SK-N-SH (cell line): Measurements from ENCODE around the gene TAC4. TPM values are rescaled to one million over a fixed set of nuclear protein-coding genes. Genes with fewer than 3 reads are reported as not detected.

Source experiments
- CTCF ChIA-PET: fragments of 300-600, 350-600 bp; formaldehyde crosslinking; extraction: SDS; loops from one replicate; lab custom pipeline; 2021; lab: Yijun Ruan, JAX
- POLR2A ChIA-PET: fragments of 350-600 bp; sonication (Branson Sonifier 250); formaldehyde crosslinking; extraction: SDS; loops from one replicate; lab custom pipeline; 2020; ENCODE audit warnings: antibody characterized with exemption, inconsistent platforms; lab: Yijun Ruan, JAX
- DNase-seq: peaks from one replicate; pipeline ENCODE4 v3.0.0; 2012
- H2AFZ ChIP-seq: fragments of 200-600 bp; sonication (generic); 2 replicates; pipeline ENCODE4 v1.8.1; 2016; ENCODE audit warnings: antibody characterized with exemption, mild to moderate bottlenecking, low read depth
- H3F3A ChIP-seq: fragments of 200-600 bp; sonication (generic); replicated peaks from 2 replicates; pipeline ENCODE3; 2016; ENCODE audit warnings: antibody characterized with exemption, mild to moderate bottlenecking; ENCODE audit not compliant: insufficient read depth
- H3K27ac ChIP-seq, 2 experiments: fragments of 200-500 bp in 1 of 2; fragments of 200-600 bp in 1 of 2; sonication (Bioruptor generic) in 1 of 2; sonication (generic), shearing (Covaris generic) in 1 of 2; 2 replicates each; pipeline versions ENCODE4 v1.5.1 to v1.6.1; 2014 to 2016; ENCODE audit warnings: low read depth in 2 of 2, inconsistent platforms in 1 of 2, low read length in 1 of 2, mild to moderate bottlenecking in 1 of 2, mixed read lengths in 1 of 2
- H3K27me3 ChIP-seq: fragments of 200-600 bp; sonication (generic), shearing (Covaris generic); 2 replicates; pipeline ENCODE4 v1.6.1; 2016; ENCODE audit warnings: mixed run types; ENCODE audit not compliant: insufficient read depth
- H3K36me3 ChIP-seq, 2 experiments: fragments of 200-500 bp in 1 of 2; fragments of 200-600 bp in 1 of 2; sonication (Bioruptor generic) in 1 of 2; sonication (generic) in 1 of 2; replicated peaks in 1 of 2; 2 replicates each; pipeline versions ENCODE3 to v1.5.1; 2014 to 2016; ENCODE audit warnings: low read length in 1 of 2, mild to moderate bottlenecking in 1 of 2; ENCODE audit not compliant: insufficient read depth in 2 of 2, control insufficient read depth in 1 of 2
- H3K4me1 ChIP-seq, 2 experiments: fragments of 200-500 bp in 1 of 2; fragments of 200-600 bp in 1 of 2; sonication (Bioruptor generic) in 1 of 2; sonication (generic), shearing (Covaris generic) in 1 of 2; 2 replicates each; pipeline versions ENCODE4 v1.5.1 to v1.6.1; 2014 to 2016; ENCODE audit warnings: low read depth in 1 of 2, low read length in 1 of 2, mixed run types in 1 of 2; ENCODE audit not compliant: insufficient read depth in 2 of 2, control insufficient read depth in 1 of 2
- H3K4me2 ChIP-seq: fragments of 200-600 bp; sonication (generic), shearing (Covaris generic); 2 replicates; pipeline ENCODE4 v1.6.1; 2017; ENCODE audit warnings: mixed run types
- H3K4me3 ChIP-seq, 2 experiments: fragments of 200-500 bp in 1 of 2; fragments of 200-600 bp in 1 of 2; sonication (Bioruptor generic) in 1 of 2; sonication (generic), shearing (Covaris generic) in 1 of 2; 2 replicates each; pipeline versions ENCODE4 v1.5.1 to v1.8.1; 2014 to 2016; ENCODE audit warnings: low read depth in 2 of 2, inconsistent platforms in 1 of 2, low read length in 1 of 2, mild to moderate bottlenecking in 1 of 2, mixed read lengths in 1 of 2, moderate library complexity in 1 of 2
- H3K79me2 ChIP-seq: fragments of 200-600 bp; sonication (generic); 2 replicates; pipeline ENCODE4 v1.8.1; 2017; ENCODE audit warnings: mild to moderate bottlenecking; ENCODE audit not compliant: insufficient read depth
- H3K9ac ChIP-seq: fragments of 200-600 bp; sonication (generic); 2 replicates; pipeline ENCODE4 v1.6.1; 2017; ENCODE audit warnings: mixed run types
- H3K9me2 ChIP-seq: fragments of 200-600 bp; sonication (generic); 2 replicates; pipeline ENCODE4 v1.6.1; 2017; ENCODE audit warnings: mixed run types
- H3K9me3 ChIP-seq: fragments of 200-600 bp; sonication (generic); 2 replicates; pipeline ENCODE4 v1.6.1; 2017; ENCODE audit warnings: mixed run types, mild to moderate bottlenecking, moderate library complexity
- H4K20me1 ChIP-seq: fragments of 200-600 bp; sonication (generic); 2 replicates; pipeline ENCODE4 v1.6.1; 2017; ENCODE audit warnings: mild to moderate bottlenecking, mixed run types; ENCODE audit not compliant: insufficient read depth
- CTCF ChIP-seq: fragments of 200-600 bp; sonication (generic); IDR thresholded peaks from 2 replicates; pipeline ENCODE4 v1.6.1; 2017; ENCODE audit warnings: antibody characterized with exemption, mild to moderate bottlenecking, moderate library complexity
- ELF1 ChIP-seq: IDR thresholded peaks from 2 replicates; pipeline ENCODE4 v1.4.0; 2012
- EZH2phosphoT487 ChIP-seq: fragments of 200-600 bp; sonication (generic); IDR thresholded peaks from 2 replicates; pipeline ENCODE4 v1.6.1; 2017; ENCODE audit warnings: low read depth, mixed run types, mild to moderate bottlenecking, antibody characterized with exemption, moderate library complexity, borderline replicate concordance
- FOSL2 ChIP-seq: IDR thresholded peaks from 2 replicates; pipeline ENCODE4 v1.4.0; 2012; ENCODE audit warnings: low read depth, mild to moderate bottlenecking, moderate library complexity, borderline replicate concordance
- FOXJ3 ChIP-seq: sonication (generic); formaldehyde crosslinking; IDR thresholded peaks from 2 replicates; pipeline ENCODE4 v1.5.1; 2020; ENCODE audit warnings: mild to moderate bottlenecking, missing genetic modification reagents
- GATA2 ChIP-seq: sonication (generic); formaldehyde crosslinking; IDR thresholded peaks from 2 replicates; pipeline ENCODE4 v1.5.0; 2020; ENCODE audit warnings: mild to moderate bottlenecking, missing genetic modification reagents
- JUND ChIP-seq: IDR thresholded peaks from 2 replicates; pipeline ENCODE4 v1.4.0; 2012
- MXI1 ChIP-seq: IDR thresholded peaks from 2 replicates; pipeline ENCODE4 v1.6.1; 2012; ENCODE audit warnings: mild to moderate bottlenecking, low read depth, low read length, improper control_type of control experiment
- NFIC ChIP-seq: IDR thresholded peaks from 2 replicates; pipeline ENCODE4 v1.4.0; 2012; ENCODE audit warnings: borderline replicate concordance
- NRF1 ChIP-seq: IDR thresholded peaks from 2 replicates; pipeline ENCODE4 v1.6.1; 2012; ENCODE audit warnings: low read depth, mild to moderate bottlenecking, low read length
- PBX3 ChIP-seq: IDR thresholded peaks from 2 replicates; pipeline ENCODE4; 2012
- POLR2AphosphoS5 ChIP-seq: IDR thresholded peaks from 2 replicates; pipeline ENCODE4 v1.6.1; 2012; ENCODE audit warnings: low read depth, low read length
- RAD21 ChIP-seq: IDR thresholded peaks from 2 replicates; pipeline ENCODE4 v1.6.1; 2012; ENCODE audit warnings: mild to moderate bottlenecking, low read length
- RCOR1 ChIP-seq: fragments of 150-350 bp; IDR thresholded peaks from 2 replicates; pipeline ENCODE4 v1.6.1; 2017; ENCODE audit warnings: antibody characterized with exemption, low read length
- REST ChIP-seq: IDR thresholded peaks from 2 replicates; pipeline ENCODE4 v1.6.1; 2012; ENCODE audit warnings: mild to moderate bottlenecking, low read depth, low read length, moderate library complexity
- SIN3A ChIP-seq: IDR thresholded peaks from 2 replicates; pipeline ENCODE4 v1.6.1; 2012; ENCODE audit warnings: low read depth, mild to moderate bottlenecking, low read length, moderate library complexity, borderline replicate concordance
- TAF1 ChIP-seq: IDR thresholded peaks from 2 replicates; pipeline ENCODE4 v1.6.1; 2012; ENCODE audit warnings: low read depth, mild to moderate bottlenecking, low read length, moderate library complexity, borderline replicate concordance
- TEAD4 ChIP-seq: IDR thresholded peaks from 2 replicates; pipeline ENCODE4 v1.4.0; 2012; ENCODE audit warnings: mild to moderate bottlenecking, borderline replicate concordance; ENCODE audit not compliant: insufficient read depth
- WGBS: methylation state at CpG from one replicate; pipeline ENCODE4 v1.1.6; 2017; ENCODE audit warnings: low lambda C conversion rate; 5-methylcytosine and 5-hydroxymethylcytosine counted together
- polyA plus RNA-seq, 3 experiments: library from polyadenylated mRNA; depleted of rRNA; stranded (reverse); fragments of >200 nt; gene quantifications; 2 replicates each; pipeline ENCODE4 v1.2.3, GENCODE V29; 2012

TAC4 gene
- polyA plus RNA-seq, 1 of the 3 experiments (the other 2 are of a cell fraction): not detected

GRCh38 chr17:49835472-49835871 is 12.4 kb downstream of the TAC4 start:
- DNase-seq: no peak
- Histone ChIP-seq H3K9ac (no peak overlapping the region), H3K27ac (no peak overlapping the region), H3K79me2 (no peaks in the 10 kb centered on the region), H3K4me1 (peaks cover 0 to 8% of the 10 kb centered on the region in 2 experiments; a peak in 2 of 4 replicates), H3K4me2 (no peak overlapping the region), H3F3A (peaks cover 6% of the 10 kb centered on the region), H2AFZ (no peak overlapping the region), H3K36me3 (peaks cover 19 to 36% of the 10 kb centered on the region in 2 experiments), H3K9me2 (no peaks in the 10 kb centered on the region), H3K9me3 (no peaks in the 10 kb centered on the region)
- 91% methylated on average over 7 of the region's 7 CpGs for WGBS
- ChIA-PET CTCF (no interaction called here), POLR2A (no interaction called here)
- TF ChIP-seq TEAD4 (no peak), GATA2 (no peak), SIN3A (no peak), ELF1 (no peak), NFIC (no peak), PBX3 (no peak), CTCF (no peak), MXI1 (no peak), FOSL2 (no peak), REST (no peak), NRF1 (no peak), POLR2AphosphoS5 (no peak; the same call in 1 of the 2 replicates), FOXJ3 (no peak), EZH2phosphoT487 (no peak), RCOR1 (no peak), JUND (no peak), TAF1 (no peak), RAD21 (no peak)
- TF ChIP-seq, all 33 proteins: peak for 0
- H3K4me3 ChIP-seq: no peak overlapping the region
- H3K27me3 ChIP-seq: no peaks in the 10 kb centered on the region
- no peaks in the 10 kb centered on the region for H4K20me1 ChIP-seq
